GM23338 (cell line): ENCODE results near the gene SPECC1.

Source experiments
- CREB1 ChIP-seq: fragments of 250-450 bp; sonication (Bioruptor Pico); IDR thresholded peaks from 2 replicates; pipeline ENCODE4 v1.5.0; 2020; ENCODE audit warnings: low read depth, mild to moderate bottlenecking, moderate library complexity
- CTCF ChIP-seq, 2 experiments: fragments of 200-600 bp in 1 of 2; sonication (generic) in 1 of 2; conservative IDR thresholded peaks; 2 replicates each; pipeline versions ENCODE4 v1.5.1 to v1.6.1; 2016 to 2017; ENCODE audit warnings: antibody characterized with exemption in 2 of 2, low read depth in 2 of 2, mild to moderate bottlenecking in 2 of 2, moderate library complexity in 1 of 2
- EZH2 ChIP-seq: fragments of 200-600 bp; sonication (generic); IDR thresholded peaks from one replicate; pipeline ENCODE4 v1.8.0; 2017; ENCODE audit warnings: antibody characterized with exemption, mild to moderate bottlenecking, low read depth; ENCODE audit not compliant: unreplicated experiment
- EZH2phosphoT487 ChIP-seq: fragments of 200-600 bp; sonication (generic); IDR thresholded peaks from one replicate; pipeline ENCODE4 v1.8.1; 2018; ENCODE audit warnings: antibody characterized with exemption; ENCODE audit not compliant: unreplicated experiment
- JUNB ChIP-seq: IDR thresholded peaks from one replicate; pipeline ENCODE4 v1.6.1; 2016; ENCODE audit warnings: antibody characterized with exemption; ENCODE audit not compliant: unreplicated experiment
- NANOG ChIP-seq: IDR thresholded peaks from 2 replicates; pipeline ENCODE4 v1.6.1; 2016; ENCODE audit warnings: antibody characterized with exemption, borderline replicate concordance
- POLR2AphosphoS5 ChIP-seq: IDR thresholded peaks from 2 replicates; pipeline ENCODE4 v1.6.1; 2016; ENCODE audit warnings: antibody characterized with exemption, low read depth
- REST ChIP-seq: IDR thresholded peaks from one replicate; pipeline ENCODE4 v1.6.1; 2018; ENCODE audit warnings: antibody characterized with exemption; ENCODE audit not compliant: unreplicated experiment
- ZNF462 ChIP-seq: fragments of 250-450 bp; sonication (Bioruptor Pico); IDR thresholded peaks from 2 replicates; pipeline ENCODE4 v1.5.0; 2020; ENCODE audit warnings: mild to moderate bottlenecking, moderate library complexity

DNA sequence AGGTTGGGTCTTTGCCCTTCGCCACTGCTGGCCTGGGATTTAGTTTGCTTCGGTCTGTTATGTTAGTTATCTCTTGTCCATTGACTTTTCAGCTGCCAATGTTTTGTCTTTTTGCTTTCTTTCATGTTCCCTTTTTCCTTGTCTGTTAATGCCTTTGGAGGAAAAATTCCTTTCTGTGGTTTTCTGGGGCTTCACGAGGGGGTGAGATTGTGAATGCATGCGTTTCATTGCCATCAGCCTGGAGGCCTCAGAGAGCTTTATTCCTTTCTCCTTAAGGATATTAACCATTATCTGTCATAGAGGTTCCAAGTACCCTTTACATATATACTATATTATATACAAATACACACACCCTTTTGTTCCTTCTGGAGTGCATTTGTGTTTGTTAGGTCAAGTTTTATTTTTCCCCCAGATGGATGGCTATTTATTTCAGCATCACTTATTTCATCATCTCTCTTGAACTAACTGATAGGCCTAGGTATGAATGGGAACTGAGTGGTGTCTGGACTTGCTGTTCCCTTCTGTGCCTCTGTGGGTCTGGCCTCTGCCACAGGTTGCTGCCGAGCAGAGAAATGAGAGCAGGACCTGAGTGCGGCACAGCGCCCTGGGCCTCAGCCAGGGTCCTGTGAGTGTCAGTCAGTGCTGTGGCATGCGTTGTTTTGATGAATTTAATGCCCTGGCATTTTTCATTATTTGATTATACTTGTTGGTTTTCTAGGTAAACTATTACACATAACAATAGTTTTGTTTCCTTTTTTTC is 264.8 kb downstream of the SPECC1 start:
- TF ChIP-seq CTCF (conservative IDR thresholded peaks at IDR 0.05; ENCODE audit: low read depth in 2 of 2) (no peak), EZH2phosphoT487 (no peak), POLR2AphosphoS5 (no peak), NANOG (no peak), REST (no peak), EZH2 (no peak), JUNB (no peak), ZNF462 (CRISPR knock-in tag) (no peak), CREB1 (CRISPR knock-in tag) (no peak)
